DOHH2 (cell line): Measurements from ENCODE around the gene PTGES.

ENCODE experiments used
- EZH2phosphoT487 ChIP-seq: fragments of 200-600 bp; sonication (generic); IDR thresholded peaks from 2 replicates; pipeline ENCODE4 v1.6.1; 2017; ENCODE audit warnings: borderline replicate concordance, mild to moderate bottlenecking, antibody characterized with exemption, low read length, moderate library complexity, mixed read lengths
- TF ChIP-seq, protein P1 (sequence below): fragments of 200-600 bp; sonication (generic); IDR thresholded peaks from one replicate; pipeline ENCODE4 v1.5.1; 2014; ENCODE audit warnings: antibody characterized with exemption, mild to moderate bottlenecking, low read depth, low read length; ENCODE audit not compliant: poor library complexity, severe bottlenecking

DNA sequence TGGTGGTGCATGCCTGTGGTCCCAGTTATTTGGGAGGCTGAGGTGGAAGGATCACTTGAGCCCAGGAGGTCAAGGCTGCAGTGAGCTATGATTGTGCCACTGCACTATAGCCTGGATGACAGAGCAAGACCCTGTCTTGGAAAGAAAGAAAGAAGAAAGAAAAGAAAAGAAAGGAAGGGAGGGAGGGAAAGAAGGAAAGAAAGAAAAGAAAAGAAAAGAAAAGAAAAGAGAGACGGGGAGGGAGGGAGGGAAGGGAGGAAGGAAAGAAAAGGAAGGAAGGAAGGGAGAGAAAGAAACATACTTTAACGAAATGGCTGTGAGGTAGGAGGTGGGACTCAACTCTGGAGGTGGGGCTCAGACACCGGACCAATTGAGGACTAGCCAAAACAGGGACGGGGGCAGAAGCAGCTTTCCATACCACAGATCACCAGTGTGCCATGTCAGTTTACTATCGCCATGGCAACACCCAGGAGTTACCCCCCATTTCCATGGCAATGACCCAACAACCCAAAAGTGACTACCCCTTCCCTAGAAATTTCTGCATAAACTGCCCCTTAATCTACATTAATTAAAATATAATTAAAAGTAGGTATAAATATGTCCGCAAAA, 21.3 kb downstream of the PTGES start:
- TF ChIP-seq, protein P1, sequence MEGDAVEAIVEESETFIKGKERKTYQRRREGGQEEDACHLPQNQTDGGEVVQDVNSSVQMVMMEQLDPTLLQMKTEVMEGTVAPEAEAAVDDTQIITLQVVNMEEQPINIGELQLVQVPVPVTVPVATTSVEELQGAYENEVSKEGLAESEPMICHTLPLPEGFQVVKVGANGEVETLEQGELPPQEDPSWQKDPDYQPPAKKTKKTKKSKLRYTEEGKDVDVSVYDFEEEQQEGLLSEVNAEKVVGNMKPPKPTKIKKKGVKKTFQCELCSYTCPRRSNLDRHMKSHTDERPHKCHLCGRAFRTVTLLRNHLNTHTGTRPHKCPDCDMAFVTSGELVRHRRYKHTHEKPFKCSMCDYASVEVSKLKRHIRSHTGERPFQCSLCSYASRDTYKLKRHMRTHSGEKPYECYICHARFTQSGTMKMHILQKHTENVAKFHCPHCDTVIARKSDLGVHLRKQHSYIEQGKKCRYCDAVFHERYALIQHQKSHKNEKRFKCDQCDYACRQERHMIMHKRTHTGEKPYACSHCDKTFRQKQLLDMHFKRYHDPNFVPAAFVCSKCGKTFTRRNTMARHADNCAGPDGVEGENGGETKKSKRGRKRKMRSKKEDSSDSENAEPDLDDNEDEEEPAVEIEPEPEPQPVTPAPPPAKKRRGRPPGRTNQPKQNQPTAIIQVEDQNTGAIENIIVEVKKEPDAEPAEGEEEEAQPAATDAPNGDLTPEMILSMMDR = no peak
- TF ChIP-seq EZH2phosphoT487 = no peak
